AG04449 (cell line): Measurements from ENCODE around the gene VAPB.

Experiments used
- CTCF ChIA-PET: fragments of 350-600 bp; formaldehyde crosslinking; extraction: SDS; loops from one replicate; lab custom pipeline; 2021; ENCODE audit warnings: antibody characterized with exemption; lab: Yijun Ruan, JAX
- POLR2A ChIA-PET: fragments of 400-600, 350-600 bp; formaldehyde crosslinking; extraction: SDS; loops from one replicate; lab custom pipeline; 2020; ENCODE audit warnings: antibody characterized with exemption, inconsistent platforms; lab: Yijun Ruan, JAX
- DNase-seq: peaks from one replicate; pipeline ENCODE4 v3.0.0-alpha.2; 2010; ENCODE audit warnings: low read depth, low spot score
- H3K4me3 ChIP-seq: 2 replicates; pipeline ENCODE4 v1.5.1; 2011; ENCODE audit warnings: low read depth, mild to moderate bottlenecking, control low read depth, low read length
- TF ChIP-seq, protein P1 (sequence below): IDR thresholded peaks from one replicate; pipeline ENCODE4 v1.5.1; 2011; ENCODE audit warnings: mild to moderate bottlenecking, moderate library complexity, low read length, control low read depth, inconsistent platforms; ENCODE audit not compliant: insufficient read depth; ENCODE audit errors: missing control alignments

VAPB gene

DNA sequence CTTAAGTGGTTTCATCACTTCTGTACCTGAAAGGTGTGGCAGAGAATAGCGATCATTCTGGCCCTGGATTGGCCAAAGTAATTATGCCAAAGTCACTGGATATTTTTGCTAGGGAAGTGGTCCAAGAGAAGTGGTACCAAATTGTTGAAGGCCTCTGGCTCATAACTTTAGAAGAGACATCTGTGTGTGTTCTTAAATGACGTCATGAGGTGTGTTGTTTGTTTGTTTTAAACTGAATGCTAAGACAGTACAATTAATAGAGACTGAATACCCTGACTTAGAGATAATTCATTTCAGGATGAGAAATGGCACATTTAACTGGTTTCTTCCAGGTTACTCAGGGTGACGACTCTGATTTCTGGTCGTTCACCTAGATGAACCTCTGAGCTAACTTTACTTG is 3.3 kb downstream of the VAPB start:
- ChIA-PET CTCF (interaction anchor here (1.0 to 1.1 kb wide), 2 partner anchors 16 to 52 kb away, joined by 3 read pairs; no protein-coding TSS in a partner anchor), POLR2A (no interaction called here)
- H3K4me3 ChIP-seq = no peak overlapping the region
- TF ChIP-seq, protein P1, sequence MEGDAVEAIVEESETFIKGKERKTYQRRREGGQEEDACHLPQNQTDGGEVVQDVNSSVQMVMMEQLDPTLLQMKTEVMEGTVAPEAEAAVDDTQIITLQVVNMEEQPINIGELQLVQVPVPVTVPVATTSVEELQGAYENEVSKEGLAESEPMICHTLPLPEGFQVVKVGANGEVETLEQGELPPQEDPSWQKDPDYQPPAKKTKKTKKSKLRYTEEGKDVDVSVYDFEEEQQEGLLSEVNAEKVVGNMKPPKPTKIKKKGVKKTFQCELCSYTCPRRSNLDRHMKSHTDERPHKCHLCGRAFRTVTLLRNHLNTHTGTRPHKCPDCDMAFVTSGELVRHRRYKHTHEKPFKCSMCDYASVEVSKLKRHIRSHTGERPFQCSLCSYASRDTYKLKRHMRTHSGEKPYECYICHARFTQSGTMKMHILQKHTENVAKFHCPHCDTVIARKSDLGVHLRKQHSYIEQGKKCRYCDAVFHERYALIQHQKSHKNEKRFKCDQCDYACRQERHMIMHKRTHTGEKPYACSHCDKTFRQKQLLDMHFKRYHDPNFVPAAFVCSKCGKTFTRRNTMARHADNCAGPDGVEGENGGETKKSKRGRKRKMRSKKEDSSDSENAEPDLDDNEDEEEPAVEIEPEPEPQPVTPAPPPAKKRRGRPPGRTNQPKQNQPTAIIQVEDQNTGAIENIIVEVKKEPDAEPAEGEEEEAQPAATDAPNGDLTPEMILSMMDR = no peak
- DNase-seq = no peak

DNA sequence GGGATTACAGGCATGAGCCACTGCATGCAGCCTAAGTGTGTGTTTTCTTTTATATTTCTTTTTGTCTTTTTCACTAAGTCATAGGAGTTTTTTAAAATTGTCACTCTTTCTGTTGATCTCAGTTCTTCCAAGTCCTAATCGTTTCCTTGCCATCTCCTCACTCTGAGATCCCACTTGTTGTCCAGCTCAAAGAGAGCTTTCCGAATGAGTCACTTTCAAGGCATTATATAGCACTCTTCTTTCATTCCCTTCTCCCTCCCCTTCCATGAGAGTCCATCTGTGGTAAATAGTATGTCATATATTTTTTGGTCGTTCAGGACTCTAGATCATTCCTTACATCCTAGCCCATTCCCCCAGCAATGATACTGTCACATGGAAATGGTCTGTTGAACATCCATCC is 4.3 kb downstream of the VAPB start:
- TF ChIP-seq, protein P1 = no peak
- no peak for DNase-seq
- ChIA-PET CTCF (interaction anchor here (1.0 to 1.1 kb wide), 2 partner anchors 15 to 51 kb away, joined by 3 read pairs; no protein-coding TSS in a partner anchor), POLR2A (no interaction called here)
- H3K4me3 ChIP-seq = no peak overlapping the region

DNA sequence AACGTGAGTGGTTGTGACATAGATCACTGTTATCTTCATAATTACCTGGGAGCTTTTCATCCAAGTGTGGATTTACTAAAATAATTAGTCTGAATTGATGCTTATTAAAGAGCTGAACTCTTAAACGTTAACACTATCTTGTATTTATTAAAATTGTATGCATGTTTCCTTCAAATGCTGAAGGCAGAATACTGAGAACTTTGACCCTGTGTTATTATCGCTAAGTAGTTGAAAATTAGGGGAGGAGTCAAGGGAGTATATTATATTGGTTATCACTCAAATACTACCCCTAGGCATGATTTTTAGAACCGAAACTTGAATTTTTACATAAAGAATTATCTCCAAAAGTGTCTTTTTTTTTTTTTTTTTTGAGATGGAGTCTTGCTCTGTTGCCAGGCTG is 5.8 kb downstream of the VAPB start:
- DNase-seq = no peak
- POLR2A ChIA-PET = no interaction called here
- H3K4me3 ChIP-seq = no peak overlapping the region
- TF ChIP-seq, protein P1 = no peak
- CTCF ChIA-PET = no interaction called here

DNA sequence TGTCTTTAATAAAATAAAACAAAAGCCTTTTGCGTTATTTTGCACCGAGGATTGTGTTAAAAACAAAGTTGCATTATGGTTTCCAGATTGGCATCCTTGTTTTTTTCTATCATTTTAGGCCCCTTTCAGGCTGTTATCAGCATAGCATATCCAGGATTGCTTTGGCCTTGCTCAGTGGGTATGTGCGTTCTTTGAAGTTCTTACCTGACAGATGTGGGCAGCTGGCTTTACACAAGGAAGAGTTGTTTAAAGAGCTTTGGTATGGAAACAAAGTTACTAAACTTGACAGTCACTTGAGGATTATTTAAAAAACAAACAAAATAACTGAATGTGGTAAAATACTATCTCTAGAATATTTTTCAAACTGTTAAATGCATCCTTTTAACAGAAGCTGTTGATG is 6.6 kb downstream of the VAPB start:
- CTCF ChIA-PET = interaction anchor here (1.3 kb wide), 1 partner anchor 161 kb away, joined by 3 read pairs; no protein-coding TSS in a partner anchor
- no peak overlapping the region for H3K4me3 ChIP-seq

DNA sequence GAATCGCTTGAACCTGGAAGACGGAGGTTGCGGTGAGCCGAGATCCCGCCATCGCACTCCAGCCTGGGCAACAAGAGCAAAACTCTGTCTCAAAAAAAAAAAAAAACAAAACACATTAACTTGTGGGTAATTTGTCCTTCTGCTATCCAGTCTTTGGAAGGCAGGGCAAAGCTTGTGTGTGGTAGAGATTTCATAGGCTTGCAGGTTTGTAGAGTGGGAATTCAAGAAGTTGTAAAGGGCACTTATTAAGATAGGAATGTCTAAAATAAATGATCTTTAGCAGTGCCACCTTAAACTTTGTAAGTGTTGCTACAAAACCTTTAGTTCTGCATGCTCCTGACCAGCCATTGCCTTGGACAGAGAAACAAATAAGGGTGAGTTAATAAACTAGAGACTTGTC is 8.4 kb downstream of the VAPB start:
- H3K4me3 ChIP-seq = no peak overlapping the region
- ChIA-PET POLR2A (no interaction called here), CTCF (no interaction called here)
- TF ChIP-seq, protein P1 = no peak
- no peak for DNase-seq

More for the DNA sequence above, 6.6 kb downstream of the VAPB start:
- POLR2A ChIA-PET = no interaction called here
- DNase-seq = no peak
- TF ChIP-seq, protein P1 = no peak

DNA sequence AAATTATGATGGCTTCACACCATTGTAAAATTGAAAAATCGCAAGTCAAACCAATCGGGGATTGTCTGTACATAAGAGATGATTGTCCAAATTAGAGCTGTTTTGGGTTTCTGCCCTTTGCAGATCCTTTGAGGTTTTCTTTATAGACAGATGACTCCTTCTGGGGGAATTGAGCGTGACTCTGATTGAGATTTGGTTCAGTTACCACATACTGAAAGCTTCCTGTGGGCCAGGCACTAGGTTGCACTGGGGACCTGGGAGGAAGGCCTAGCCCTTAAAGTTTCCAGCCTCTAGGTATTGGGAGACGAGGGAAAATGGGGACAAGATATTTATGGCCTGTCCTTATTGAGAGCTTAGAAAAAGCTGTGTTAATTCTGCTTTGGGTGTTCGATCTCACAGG is 9.2 kb downstream of the VAPB start:
- ChIA-PET POLR2A (no interaction called here), CTCF (interaction anchor here (0.6 kb wide), 1 partner anchor 48 kb away, joined by 3 read pairs; no protein-coding TSS in a partner anchor)
- H3K4me3 ChIP-seq = no peak overlapping the region
- TF ChIP-seq, protein P1 = no peak
- no peak for DNase-seq
